ENCODE data around the gene SMTN.

The SMTN gene

DNA sequence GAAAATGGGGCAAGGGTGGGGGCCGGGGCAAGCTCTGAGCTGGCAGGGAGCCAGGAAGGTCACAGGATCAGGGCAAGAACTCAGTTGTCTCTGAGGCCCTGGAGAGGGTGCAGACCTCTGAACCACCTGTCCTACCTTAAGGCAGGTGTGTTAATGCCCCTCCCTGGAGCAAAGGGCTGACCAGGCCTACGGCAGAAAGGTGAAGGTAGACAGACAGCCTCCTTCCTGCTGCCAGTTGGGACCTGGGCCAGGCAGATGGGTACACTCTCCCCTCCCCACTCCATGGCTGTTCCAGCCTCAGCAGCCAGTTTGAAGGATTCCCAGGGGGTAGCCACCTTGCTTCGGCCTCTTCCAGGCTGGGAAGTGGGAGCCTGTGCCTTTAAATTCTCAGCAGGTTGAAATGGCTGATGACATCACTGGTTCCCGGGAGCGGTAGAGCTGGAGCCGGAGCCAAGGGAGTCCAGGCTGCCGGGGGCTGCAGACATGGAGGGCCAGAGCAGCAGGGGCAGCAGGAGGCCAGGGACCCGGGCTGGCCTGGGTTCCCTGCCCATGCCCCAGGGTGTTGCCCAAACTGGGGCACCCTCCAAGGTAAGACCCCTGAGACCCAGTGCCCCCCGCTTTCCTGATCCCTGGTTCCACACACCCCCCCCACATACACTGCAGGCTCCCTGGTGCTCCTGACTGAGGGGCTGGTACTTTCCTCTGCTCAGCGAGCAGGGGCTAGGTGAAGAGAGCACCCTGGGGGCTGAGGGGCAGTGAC, 41.6 kb downstream of the SMTN start, which contains the start of gene INPP5J:
INPP5J (plus strand) TSS at position 435 of the 760 bp plus-strand sequence; CDS start at position 484, 49 bp downstream.
- H3K4me1 ChIP-seq (ENCODE audit: control insufficient read depth, insufficient read depth, low read length) = peaks cover 9% of the 10 kb centered on the region
- H3K27me3 ChIP-seq (ENCODE audit: control insufficient read depth, insufficient read depth, low read length) = no peaks in the 10 kb centered on the region
- H3K36me3 ChIP-seq (ENCODE audit: control insufficient read depth, insufficient read depth, low read length) = no peaks in the 10 kb centered on the region
- peak within 1 kb of the TSS; percentile 49 for H3K9ac ChIP-seq (ENCODE audit: low read length)
- H3K4me3 ChIP-seq (ENCODE audit: low read length) = peak within 1 kb of the TSS; percentile 65
- no peak within 1 kb of the TSS for H3K27ac ChIP-seq (ENCODE audit: low read depth, low read length)

DNA sequence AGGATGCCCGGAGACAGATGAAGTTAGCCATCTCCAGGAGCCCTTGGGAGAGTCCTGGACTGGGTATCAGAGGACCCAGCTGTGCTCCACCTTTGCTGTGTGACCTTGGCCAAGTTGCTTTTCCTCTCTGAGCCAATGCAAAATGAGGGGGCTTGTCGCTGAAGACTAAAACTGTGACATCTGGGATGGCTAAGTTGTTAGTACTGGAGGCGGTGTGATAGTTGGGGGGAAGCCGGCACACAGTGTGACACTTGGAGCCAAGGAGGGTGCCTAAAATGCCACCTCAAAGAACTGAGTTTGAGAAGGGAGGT, 42.1 kb downstream of the SMTN start:
- Histone ChIP-seq H3K4me3 (ENCODE audit: low read length) (peak overlapping the region; percentile 65), H3K9ac (ENCODE audit: low read length) (peak overlapping the region; percentile 49), H3K27ac (ENCODE audit: low read depth, low read length) (no peak overlapping the region), H3K4me1 (ENCODE audit: control insufficient read depth, insufficient read depth, low read length) (peaks cover 9% of the 10 kb centered on the region), H3K36me3 (ENCODE audit: control insufficient read depth, insufficient read depth, low read length) (no peaks in the 10 kb centered on the region), H3K27me3 (ENCODE audit: control insufficient read depth, insufficient read depth, low read length) (no peaks in the 10 kb centered on the region)

DNA sequence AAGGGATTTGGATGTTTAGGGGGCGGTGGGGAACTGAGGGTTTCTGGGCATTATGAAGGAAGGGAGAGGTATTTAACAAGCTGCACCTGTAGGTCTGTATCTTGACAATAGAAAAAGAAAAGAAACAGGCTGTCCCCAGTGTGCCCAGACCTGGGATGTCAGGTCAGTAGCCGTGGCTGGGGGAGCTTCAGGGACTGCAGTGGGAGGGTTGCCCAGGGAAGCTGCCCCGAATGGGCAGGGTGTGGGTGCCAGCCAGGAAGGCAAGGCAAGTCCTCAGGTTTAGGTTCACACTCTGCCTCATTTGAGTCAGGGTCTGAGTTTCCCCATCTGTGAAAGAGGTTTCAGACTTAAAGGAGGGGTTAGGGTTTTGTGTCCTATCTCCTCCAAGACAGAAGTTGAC, 43.2 kb downstream of the SMTN start:
- H3K4me1 ChIP-seq (ENCODE audit: control insufficient read depth, insufficient read depth, low read length) = peaks cover 9% of the 10 kb centered on the region
- H3K27ac ChIP-seq (ENCODE audit: low read depth, low read length) = no peak overlapping the region
- H3K4me3 ChIP-seq (ENCODE audit: low read length) = no peak overlapping the region
- H3K36me3 ChIP-seq (ENCODE audit: control insufficient read depth, insufficient read depth, low read length) = no peaks in the 10 kb centered on the region
- H3K27me3 ChIP-seq (ENCODE audit: control insufficient read depth, insufficient read depth, low read length) = no peaks in the 10 kb centered on the region
- no peak overlapping the region for H3K9ac ChIP-seq (ENCODE audit: low read length)

- H3K36me3 ChIP-seq (ENCODE audit: control insufficient read depth, insufficient read depth, low read length) = no peaks in the 10 kb centered on the region
- peaks cover 9% of the 10 kb centered on the region for H3K4me1 ChIP-seq (ENCODE audit: control insufficient read depth, insufficient read depth, low read length)
- no peaks in the 10 kb centered on the region for H3K27me3 ChIP-seq (ENCODE audit: control insufficient read depth, insufficient read depth, low read length)
- no peak overlapping the region for H3K4me3 ChIP-seq (ENCODE audit: low read length)
- H3K9ac ChIP-seq (ENCODE audit: low read length) = no peak overlapping the region
- no peak overlapping the region for H3K27ac ChIP-seq (ENCODE audit: low read depth, low read length)
These were observed 43.8 kb downstream of the SMTN start for GRCh38 chr22:31124811-31125465.

DNA sequence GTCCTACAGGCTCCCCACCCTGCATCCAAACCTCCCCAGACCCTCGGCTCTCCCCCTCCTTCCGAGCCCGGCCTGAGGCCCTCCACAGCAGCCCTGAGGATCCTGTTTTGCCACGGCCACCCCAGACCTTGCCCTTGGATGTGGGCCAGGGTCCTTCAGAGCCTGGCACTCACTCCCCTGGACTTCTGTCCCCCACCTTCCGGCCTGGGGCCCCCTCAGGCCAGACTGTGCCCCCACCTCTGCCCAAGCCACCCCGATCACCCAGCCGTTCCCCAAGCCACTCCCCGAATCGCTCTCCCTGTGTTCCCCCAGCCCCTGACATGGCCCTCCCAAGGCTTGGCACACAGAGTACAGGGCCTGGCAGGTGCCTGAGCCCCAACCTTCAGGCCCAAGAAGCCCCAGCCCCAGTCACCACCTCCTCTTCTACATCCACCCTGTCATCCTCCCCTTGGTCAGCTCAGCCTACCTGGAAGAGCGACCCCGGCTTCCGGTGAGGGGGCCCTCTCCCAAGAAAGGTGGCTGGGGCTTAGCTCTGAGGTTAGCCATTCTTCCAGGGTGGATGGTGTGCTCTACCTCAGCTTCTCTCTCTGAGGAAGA, 44.5 kb downstream of the SMTN start:
- Histone ChIP-seq H3K27ac (ENCODE audit: low read depth, low read length) (no peak overlapping the region), H3K4me3 (ENCODE audit: low read length) (no peak overlapping the region), H3K4me1 (ENCODE audit: control insufficient read depth, insufficient read depth, low read length) (peaks cover 9% of the 10 kb centered on the region), H3K36me3 (ENCODE audit: control insufficient read depth, insufficient read depth, low read length) (no peaks in the 10 kb centered on the region), H3K27me3 (ENCODE audit: control insufficient read depth, insufficient read depth, low read length) (no peaks in the 10 kb centered on the region), H3K9ac (ENCODE audit: low read length) (no peak overlapping the region)

DNA sequence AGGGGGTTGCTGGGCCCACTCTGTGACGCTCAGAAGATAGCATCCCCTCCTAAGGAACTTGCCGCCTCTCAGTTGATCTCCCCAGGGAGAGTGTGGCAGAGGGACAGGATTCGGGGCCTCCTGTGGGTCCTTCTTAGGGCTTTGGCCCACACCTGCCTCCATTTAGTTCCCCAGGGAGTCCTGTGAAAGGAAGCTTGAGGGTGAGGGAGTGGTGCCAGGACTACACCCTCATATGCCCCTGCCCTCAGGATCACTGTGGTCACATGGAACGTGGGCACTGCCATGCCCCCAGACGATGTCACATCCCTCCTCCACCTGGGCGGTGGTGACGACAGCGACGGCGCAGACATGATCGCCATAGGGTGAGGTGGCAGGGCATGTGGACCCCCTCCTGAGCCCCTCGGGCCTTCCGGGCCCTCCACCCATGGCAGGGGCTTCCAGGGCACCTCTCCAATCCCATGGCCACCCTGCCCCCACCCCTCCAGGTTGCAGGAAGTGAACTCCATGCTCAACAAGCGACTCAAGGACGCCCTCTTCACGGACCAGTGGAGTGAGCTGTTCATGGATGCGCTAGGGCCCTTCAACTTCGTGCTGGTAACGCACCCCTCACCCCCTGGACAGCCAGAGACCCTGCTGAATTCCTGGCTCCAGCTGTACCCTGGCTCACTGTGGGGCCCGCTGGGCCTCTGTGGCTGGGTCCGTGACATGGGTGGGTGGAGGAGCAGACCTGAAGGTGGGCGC, 45.2 kb downstream of the SMTN start:
- Histone ChIP-seq H3K36me3 (ENCODE audit: control insufficient read depth, insufficient read depth, low read length) (no peaks in the 10 kb centered on the region), H3K4me3 (ENCODE audit: low read length) (no peak overlapping the region), H3K9ac (ENCODE audit: low read length) (no peak overlapping the region), H3K27me3 (ENCODE audit: control insufficient read depth, insufficient read depth, low read length) (no peaks in the 10 kb centered on the region), H3K4me1 (ENCODE audit: control insufficient read depth, insufficient read depth, low read length) (peaks cover 9% of the 10 kb centered on the region), H3K27ac (ENCODE audit: low read depth, low read length) (no peak overlapping the region)

DNA sequence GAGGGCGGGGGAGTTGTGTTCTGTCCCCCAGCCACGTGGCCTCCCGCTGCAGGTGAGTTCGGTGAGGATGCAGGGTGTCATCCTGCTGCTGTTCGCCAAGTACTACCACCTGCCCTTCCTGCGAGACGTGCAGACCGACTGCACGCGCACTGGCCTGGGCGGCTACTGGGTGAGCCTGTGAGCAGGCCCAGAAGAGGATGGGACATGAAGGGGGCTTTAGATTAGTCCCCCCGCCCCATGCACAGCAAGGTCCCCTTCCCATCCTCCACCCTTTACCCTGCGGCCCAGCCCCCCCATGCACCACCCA, 45.7 kb downstream of the SMTN start:
- Histone ChIP-seq H3K27ac (ENCODE audit: low read depth, low read length) (no peak overlapping the region), H3K27me3 (ENCODE audit: control insufficient read depth, insufficient read depth, low read length) (no peaks in the 10 kb centered on the region), H3K36me3 (ENCODE audit: control insufficient read depth, insufficient read depth, low read length) (no peaks in the 10 kb centered on the region), H3K4me3 (ENCODE audit: low read length) (no peak overlapping the region), H3K9ac (ENCODE audit: low read length) (no peak overlapping the region), H3K4me1 (ENCODE audit: control insufficient read depth, insufficient read depth, low read length) (peaks cover 9% of the 10 kb centered on the region)

- peaks cover 7% of the 10 kb centered on the region for H3K4me1 ChIP-seq (ENCODE audit: control insufficient read depth, insufficient read depth, low read length)
- H3K4me3 ChIP-seq (ENCODE audit: low read length) = no peak overlapping the region
- H3K36me3 ChIP-seq (ENCODE audit: control insufficient read depth, insufficient read depth, low read length) = no peaks in the 10 kb centered on the region
- H3K9ac ChIP-seq (ENCODE audit: low read length) = no peak overlapping the region
- no peaks in the 10 kb centered on the region for H3K27me3 ChIP-seq (ENCODE audit: control insufficient read depth, insufficient read depth, low read length)
- no peak overlapping the region for H3K27ac ChIP-seq (ENCODE audit: low read depth, low read length)
These were observed 46.2 kb downstream of the SMTN start for GRCh38 chr22:31127181-31127772.

GRCh38 chr22:31128156-31128555, 47.0 kb downstream of the SMTN start:
- Histone ChIP-seq H3K9ac (ENCODE audit: low read length) (no peak overlapping the region), H3K27ac (ENCODE audit: low read depth, low read length) (no peak overlapping the region), H3K36me3 (ENCODE audit: control insufficient read depth, insufficient read depth, low read length) (no peaks in the 10 kb centered on the region), H3K27me3 (ENCODE audit: control insufficient read depth, insufficient read depth, low read length) (no peaks in the 10 kb centered on the region), H3K4me3 (ENCODE audit: low read length) (no peak overlapping the region), H3K4me1 (ENCODE audit: control insufficient read depth, insufficient read depth, low read length) (peaks cover under 1% of the 10 kb centered on the region)

DNA sequence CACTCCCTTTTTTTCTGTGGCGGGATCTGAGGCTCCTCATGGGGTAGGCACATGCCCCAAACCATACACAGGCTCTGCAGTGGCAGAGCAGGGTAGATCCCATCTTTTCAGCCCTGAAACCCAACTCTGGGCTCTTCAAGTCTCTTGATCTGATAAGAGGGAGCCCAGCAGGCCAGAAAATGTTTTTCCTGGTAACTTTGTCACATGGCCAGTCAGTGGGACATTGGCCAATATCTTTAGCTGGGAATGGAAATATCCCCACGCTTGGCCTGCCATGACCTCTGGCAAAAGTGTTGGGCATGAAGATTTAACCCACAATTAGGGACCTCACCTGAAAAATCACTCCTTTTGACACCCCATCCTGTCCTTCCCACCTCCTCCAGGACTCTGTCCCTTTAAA, 49.8 kb downstream of the SMTN start:
- Histone ChIP-seq H3K4me3 (ENCODE audit: low read length) (no peak overlapping the region), H3K27me3 (ENCODE audit: control insufficient read depth, insufficient read depth, low read length) (no peaks in the 10 kb centered on the region), H3K4me1 (ENCODE audit: control insufficient read depth, insufficient read depth, low read length) (no peaks in the 10 kb centered on the region), H3K9ac (ENCODE audit: low read length) (no peak overlapping the region), H3K27ac (ENCODE audit: low read depth, low read length) (no peak overlapping the region), H3K36me3 (ENCODE audit: control insufficient read depth, insufficient read depth, low read length) (peaks cover 4% of the 10 kb centered on the region)

- Histone ChIP-seq H3K27me3 (ENCODE audit: control insufficient read depth, insufficient read depth, low read length) (no peaks in the 10 kb centered on the region), H3K36me3 (ENCODE audit: control insufficient read depth, insufficient read depth, low read length) (peaks cover 4% of the 10 kb centered on the region), H3K9ac (ENCODE audit: low read length) (no peak overlapping the region), H3K4me1 (ENCODE audit: control insufficient read depth, insufficient read depth, low read length) (no peaks in the 10 kb centered on the region), H3K4me3 (ENCODE audit: low read length) (no peak overlapping the region), H3K27ac (ENCODE audit: low read depth, low read length) (no peak overlapping the region)
These were observed 52.8 kb downstream of the SMTN start for GRCh38 chr22:31133911-31134310.

GRCh38 chr22:31134688-31135087, 53.6 kb downstream of the SMTN start:
- Histone ChIP-seq H3K27ac (ENCODE audit: low read depth, low read length) (no peak overlapping the region), H3K9ac (ENCODE audit: low read length) (no peak overlapping the region), H3K27me3 (ENCODE audit: control insufficient read depth, insufficient read depth, low read length) (no peaks in the 10 kb centered on the region), H3K4me3 (ENCODE audit: low read length) (no peak overlapping the region), H3K4me1 (ENCODE audit: control insufficient read depth, insufficient read depth, low read length) (no peaks in the 10 kb centered on the region), H3K36me3 (ENCODE audit: control insufficient read depth, insufficient read depth, low read length) (peaks cover 4% of the 10 kb centered on the region)

All from rectal smooth muscle tissue (tissue), 1 donor.